SU-DHL-6 (cell line): ENCODE measurements around the gene ZNF75A.

ENCODE experiments used
- H2AFZ ChIP-seq: fragments of 200-600 bp; sonication (generic); 2 replicates; pipeline ENCODE4 v1.6.1; 2014; ENCODE audit warnings: low read depth, mild to moderate bottlenecking, moderate library complexity, mixed read lengths, antibody characterized with exemption, low read length; ENCODE audit not compliant: severe bottlenecking
- H3F3A ChIP-seq: fragments of 200-600 bp; shearing (Covaris generic); 2 replicates; pipeline ENCODE4 v1.6.0; 2016; ENCODE audit warnings: antibody characterized with exemption, mild to moderate bottlenecking; ENCODE audit not compliant: insufficient read depth
- H3K27ac ChIP-seq: fragments of 200-600 bp; sonication (generic); 2 replicates; pipeline ENCODE4 v1.5.1; 2016; ENCODE audit warnings: low read depth, mild to moderate bottlenecking, low read length, moderate library complexity, mixed read lengths
- H3K27me3 ChIP-seq: fragments of 200-600 bp; sonication (generic), shearing (Covaris generic); 2 replicates; pipeline ENCODE4 v1.6.0; 2014; ENCODE audit warnings: mild to moderate bottlenecking, low read length
- H3K36me3 ChIP-seq: fragments of 200-600 bp; sonication (generic); 2 replicates; pipeline ENCODE4 v1.6.1; 2014; ENCODE audit warnings: mild to moderate bottlenecking, low read length, mixed read lengths
- H3K4me2 ChIP-seq: fragments of 300-600, 200-600 bp; shearing (Covaris generic), sonication (generic); 2 replicates; pipeline ENCODE4 v1.6.0; 2014; ENCODE audit warnings: low read length, low read depth, mild to moderate bottlenecking; ENCODE audit not compliant: poor library complexity, severe bottlenecking
- H3K4me3 ChIP-seq: fragments of 200-600 bp; sonication (generic); 2 replicates; pipeline ENCODE4 v1.5.1; 2014; ENCODE audit warnings: antibody characterized with exemption, low read length, mild to moderate bottlenecking, mixed read lengths; ENCODE audit not compliant: insufficient read depth, poor library complexity, severe bottlenecking
- H3K79me2 ChIP-seq: fragments of 200-600 bp; sonication (generic); 2 replicates; pipeline ENCODE4 v1.6.1; 2014; ENCODE audit warnings: mild to moderate bottlenecking, low read length, moderate library complexity; ENCODE audit not compliant: insufficient read depth
- H3K9ac ChIP-seq: fragments of 200-600 bp; sonication (generic); 2 replicates; pipeline ENCODE4 v1.7.0; 2014; ENCODE audit warnings: mild to moderate bottlenecking, low read length
- H3K9me2 ChIP-seq: fragments of 200-600 bp; sonication (generic); replicated peaks from 2 replicates; pipeline ENCODE4 v1.6.1; 2014; ENCODE audit warnings: low read length; ENCODE audit not compliant: insufficient read depth
- H3K9me3 ChIP-seq: fragments of 200-600 bp; sonication (generic); 2 replicates; pipeline ENCODE4 v1.6.1; 2014; ENCODE audit warnings: low read length, mixed read lengths; ENCODE audit not compliant: insufficient read depth
- H4K20me1 ChIP-seq: fragments of 200-600 bp; sonication (generic); 2 replicates; pipeline ENCODE4 v1.6.1; 2014; ENCODE audit warnings: low read depth, mild to moderate bottlenecking, antibody characterized with exemption, low read length, moderate library complexity, mixed read lengths
- CTCF ChIP-seq: fragments of 200-600 bp; sonication (generic); IDR thresholded peaks from one replicate; pipeline ENCODE4 v1.5.1; 2017; ENCODE audit warnings: antibody characterized with exemption, mild to moderate bottlenecking, low read length, moderate library complexity; ENCODE audit not compliant: insufficient read depth, poor library complexity, severe bottlenecking
- EZH2phosphoT487 ChIP-seq: fragments of 200-600 bp; sonication (generic), shearing (Covaris generic); conservative IDR thresholded peaks from 2 replicates; pipeline ENCODE4 v1.6.1; 2018; ENCODE audit warnings: mild to moderate bottlenecking, antibody characterized with exemption, low read length, moderate library complexity, mixed read lengths

The ZNF75A gene

GRCh38 chr16:3281222-3281820 is 24.0 kb upstream of the ZNF75A start:
- Histone ChIP-seq H3K9me2 (no peaks in the 10 kb centered on the region), H3K9me3 (no peaks in the 10 kb centered on the region), H3K27me3 (no peaks in the 10 kb centered on the region), H3K4me2 (no peak overlapping the region), H2AFZ (no peak overlapping the region), H3K9ac (no peak overlapping the region), H3K4me3 (no peak overlapping the region), H4K20me1 (no peaks in the 10 kb centered on the region), H3K27ac (no peak overlapping the region), H3K36me3 (peaks cover 10% of the 10 kb centered on the region; the same call in 1 of the 2 replicates), H3K79me2 (peaks cover 31% of the 10 kb centered on the region), H3F3A (no peaks in the 10 kb centered on the region)
- TF ChIP-seq EZH2phosphoT487 = no peak
- TF ChIP-seq CTCF = no peak

- Histone ChIP-seq H3K4me3 (peak overlapping the region; percentile 83), H3K9ac (peak overlapping the region; percentile 77), H3K79me2 (peaks cover 39% of the 10 kb centered on the region), H2AFZ (peak overlapping the region; percentile 88), H3K9me3 (no peaks in the 10 kb centered on the region), H3K36me3 (peaks cover 17% of the 10 kb centered on the region; the same call in 1 of the 2 replicates), H4K20me1 (no peaks in the 10 kb centered on the region), H3K9me2 (no peaks in the 10 kb centered on the region), H3F3A (no peaks in the 10 kb centered on the region), H3K27ac (peak overlapping the region; percentile 81), H3K27me3 (no peaks in the 10 kb centered on the region), H3K4me2 (peak overlapping the region; percentile 93)
- no peak for TF ChIP-seq EZH2phosphoT487
- no peak for TF ChIP-seq CTCF
Observed at GRCh38 chr16:3282103-3282729, 23.1 kb upstream of the ZNF75A start.

GRCh38 chr16:3282730-3283542 is 22.4 kb upstream of the ZNF75A start, which contains the start of gene ZNF263:
Gene ZNF263 (plus strand): TSS chr16:3283491. CDS start chr16:3283819, 328 bp downstream.
- Histone ChIP-seq H3K9me3 (no peaks in the 10 kb centered on the region), H2AFZ (peak within 1 kb of the TSS; percentile 88), H3K4me3 (peak within 1 kb of the TSS; percentile 83), H3K27me3 (no peaks in the 10 kb centered on the region), H3K9ac (peak within 1 kb of the TSS; percentile 77), H3K79me2 (peaks cover 45% of the 10 kb centered on the region), H3F3A (no peaks in the 10 kb centered on the region), H3K27ac (peak within 1 kb of the TSS; percentile 81), H3K36me3 (peaks cover 22% of the 10 kb centered on the region; the same call in 1 of the 2 replicates), H3K4me2 (peak within 1 kb of the TSS; percentile 93), H4K20me1 (no peaks in the 10 kb centered on the region), H3K9me2 (no peaks in the 10 kb centered on the region)
- TF ChIP-seq EZH2phosphoT487 (no peak), CTCF (no peak)
